Neural cell (in vitro differentiated cells): ENCODE data around the gene TIGD4. TPM values are rescaled to one million over a fixed set of nuclear protein-coding genes. Genes with fewer than 3 reads are reported as not detected.
A peak's percentile ranks its signal among the peaks of the same experiment; 100 is the strongest.

Source experiments
- H2AFZ ChIP-seq: fragments of 200-600, 300-800 bp; sonication (generic), shearing (Covaris generic); 2 replicates; pipeline ENCODE4 v1.6.0; 2014; ENCODE audit warnings: low read depth, mild to moderate bottlenecking, antibody characterized with exemption, low read length, moderate library complexity
- H3F3A ChIP-seq: fragments of 200-600 bp; shearing (Covaris generic); 2 replicates; pipeline ENCODE4 v1.6.1; 2016; ENCODE audit warnings: mild to moderate bottlenecking, moderate library complexity, mixed read lengths, antibody characterized with exemption, low read length; ENCODE audit not compliant: insufficient read depth, poor library complexity, severe bottlenecking
- H3K27ac ChIP-seq: fragments of 200-600, 300-800 bp; sonication (generic), shearing (Covaris generic); 2 replicates; pipeline ENCODE4 v1.5.1; 2014; ENCODE audit warnings: mild to moderate bottlenecking, low read length, moderate library complexity
- H3K27me3 ChIP-seq: fragments of 300-800, 200-600 bp; sonication (generic), shearing (Covaris generic); 2 replicates; pipeline ENCODE4 v1.6.0; 2014; ENCODE audit warnings: mild to moderate bottlenecking, low read depth, low read length, moderate library complexity; ENCODE audit not compliant: insufficient read depth
- H3K36me3 ChIP-seq: fragments of 300-800, 200-600 bp; sonication (generic), shearing (Covaris generic); 2 replicates; pipeline ENCODE4 v1.5.1; 2014; ENCODE audit warnings: mild to moderate bottlenecking, antibody characterized with exemption, low read length, moderate library complexity; ENCODE audit not compliant: insufficient read depth
- H3K4me2 ChIP-seq: fragments of 300-800, 200-600 bp; sonication (generic), shearing (Covaris generic); 2 replicates; pipeline ENCODE4 v1.6.0; 2014; ENCODE audit warnings: mild to moderate bottlenecking, low read length
- H3K4me3 ChIP-seq: fragments of 300-800, 200-600 bp; sonication (generic), shearing (Covaris generic); 2 replicates; pipeline ENCODE4 v1.5.1; 2014; ENCODE audit warnings: mild to moderate bottlenecking, low read length, moderate library complexity
- H3K79me2 ChIP-seq: fragments of 200-600 bp; shearing (Covaris generic); replicated peaks from 2 replicates; pipeline ENCODE4 v1.6.0; 2014; ENCODE audit warnings: mild to moderate bottlenecking, low read length, moderate library complexity; ENCODE audit not compliant: insufficient read depth
- H3K9ac ChIP-seq: fragments of 300-800, 200-600 bp; sonication (generic), shearing (Covaris generic); 2 replicates; pipeline ENCODE4 v1.6.1; 2016; ENCODE audit warnings: mild to moderate bottlenecking, low read length, mixed read lengths
- H3K9me2 ChIP-seq: fragments of 200-600 bp; shearing (Covaris generic); 2 replicates; pipeline ENCODE4 v1.6.1; 2016; ENCODE audit warnings: mild to moderate bottlenecking, low read length, mixed read lengths; ENCODE audit not compliant: insufficient read depth
- H3K9me3 ChIP-seq: fragments of 200-600, 300-800 bp; sonication (generic), shearing (Covaris generic); 2 replicates; pipeline ENCODE4 v1.6.1; 2016; ENCODE audit warnings: mild to moderate bottlenecking, mixed run types, low read length, moderate library complexity, mixed read lengths
- H4K20me1 ChIP-seq: fragments of 200-600 bp; shearing (Covaris generic); 2 replicates; pipeline ENCODE4 v1.6.1; 2016; ENCODE audit warnings: mild to moderate bottlenecking, mixed run types; ENCODE audit not compliant: insufficient read depth
- CTCF ChIP-seq: fragments of 450-650 bp; IDR thresholded peaks from 2 replicates; pipeline ENCODE4 v1.5.1; 2014; ENCODE audit warnings: antibody characterized with exemption, mild to moderate bottlenecking, moderate library complexity; ENCODE audit not compliant: poor library complexity, severe bottlenecking
- EP300 ChIP-seq: fragments of 450-650 bp; conservative IDR thresholded peaks from 2 replicates; pipeline ENCODE4 v1.6.1; 2014; ENCODE audit warnings: antibody characterized with exemption, mild to moderate bottlenecking, moderate library complexity; ENCODE audit not compliant: poor library complexity, severe bottlenecking
- EZH2 ChIP-seq: fragments of 200-600, 300-800 bp; shearing (Covaris generic), sonication (generic); IDR thresholded peaks from 2 replicates; pipeline ENCODE4 v1.6.1; 2014; ENCODE audit warnings: antibody characterized with exemption, low read length, borderline replicate concordance, mild to moderate bottlenecking; ENCODE audit not compliant: insufficient read depth, poor library complexity, severe bottlenecking
- MXI1 ChIP-seq: fragments of 450-650 bp; conservative IDR thresholded peaks from 2 replicates; pipeline ENCODE4 v1.6.1; 2014; ENCODE audit warnings: antibody characterized with exemption, mild to moderate bottlenecking; ENCODE audit not compliant: poor library complexity, severe bottlenecking
- POLR2AphosphoS5 ChIP-seq: IDR thresholded peaks from 2 replicates; pipeline ENCODE4 v1.6.1; 2012
- RAD21 ChIP-seq: fragments of 450-650 bp; conservative IDR thresholded peaks from 2 replicates; pipeline ENCODE4 v1.6.1; 2014; ENCODE audit warnings: antibody characterized with exemption, mild to moderate bottlenecking, moderate library complexity
- REST ChIP-seq: IDR thresholded peaks from 2 replicates; pipeline ENCODE4 v1.6.1; 2012; ENCODE audit warnings: borderline replicate concordance
- SMC3 ChIP-seq: fragments of 450-650 bp; conservative IDR thresholded peaks from 2 replicates; pipeline ENCODE4 v1.6.1; 2014; ENCODE audit warnings: antibody characterized with exemption, mild to moderate bottlenecking, moderate library complexity; ENCODE audit not compliant: poor library complexity
- TAF1 ChIP-seq: IDR thresholded peaks from 2 replicates; pipeline ENCODE4 v1.6.1; 2012; ENCODE audit warnings: low read depth
- polyA plus RNA-seq: library from polyadenylated mRNA; depleted of rRNA; stranded (reverse); fragments of >200 nt; gene quantifications from 2 replicates; pipeline ENCODE4 v1.2.3, GENCODE V29; 2014

The TIGD4 gene
- polyA plus RNA-seq, 1 donor from 2014 or later, result 3.3 TPM

- H3K4me2 ChIP-seq, result peak overlapping the region; percentile 94
- H2AFZ ChIP-seq, result peak overlapping the region; percentile 78
- no peaks in the 10 kb centered on the region for H3K9me3 ChIP-seq
- H3K27me3 ChIP-seq, result no peaks in the 10 kb centered on the region
- H3F3A ChIP-seq, result no peaks in the 10 kb centered on the region
- TF ChIP-seq TAF1 (no peak), MXI1 (no peak), RAD21 (no peak), POLR2AphosphoS5 (no peak), REST (no peak), EZH2 (no peak), EP300 (no peak), SMC3 (no peak), CTCF (no peak)
- H3K9ac ChIP-seq, result peak overlapping the region; percentile 90
- H3K36me3 ChIP-seq, result no peaks in the 10 kb centered on the region
- no peaks in the 10 kb centered on the region for H3K9me2 ChIP-seq
- H3K27ac ChIP-seq, result peak overlapping the region; percentile 89
- peaks cover 83% of the 10 kb centered on the region for H3K79me2 ChIP-seq
- H3K4me3 ChIP-seq, result peak overlapping the region; percentile 84
- H4K20me1 ChIP-seq, result no peaks in the 10 kb centered on the region
Measured at GRCh38 chr4:152778656-152779512, 646 bp downstream of the TIGD4 start.

- Histone ChIP-seq H3K4me2 (peak overlapping the region; percentile 94), H3K9ac (no peak overlapping the region), H3F3A (no peaks in the 10 kb centered on the region), H3K4me3 (peak overlapping the region; percentile 84), H2AFZ (no peak overlapping the region), H3K9me2 (no peaks in the 10 kb centered on the region), H3K79me2 (peaks cover 69% of the 10 kb centered on the region), H3K27me3 (no peaks in the 10 kb centered on the region), H4K20me1 (no peaks in the 10 kb centered on the region), H3K9me3 (no peaks in the 10 kb centered on the region), H3K27ac (no peak overlapping the region), H3K36me3 (no peaks in the 10 kb centered on the region)
- TF ChIP-seq EP300 (no peak), RAD21 (no peak), CTCF (no peak), REST (no peak), MXI1 (no peak), EZH2 (no peak), TAF1 (no peak), POLR2AphosphoS5 (no peak), SMC3 (no peak)
Measured at GRCh38 chr4:152777488-152777887, 2.0 kb downstream of the TIGD4 start.
